Stimulated activated CD8-positive, alpha-beta memory T cell treated with anti-CD3 and anti-CD28 coated beads, Interleukin-2, amount 100 ng/mL, for 1 hour (primary cell): ENCODE measurements around the gene P4HA2.
"Not testable (repeated sequence)": the region's sequence is repeated elsewhere in the genome, so short reads cannot be mapped to it uniquely, and the experiment has no call there.

ENCODE experiments used
- DNase-seq, 2 donors: peaks; one replicate each; pipeline ENCODE4 v3.0.0-alpha.2; 2020; ENCODE audit warnings: low read depth in 2 of 2

P4HA2 gene

DNA sequence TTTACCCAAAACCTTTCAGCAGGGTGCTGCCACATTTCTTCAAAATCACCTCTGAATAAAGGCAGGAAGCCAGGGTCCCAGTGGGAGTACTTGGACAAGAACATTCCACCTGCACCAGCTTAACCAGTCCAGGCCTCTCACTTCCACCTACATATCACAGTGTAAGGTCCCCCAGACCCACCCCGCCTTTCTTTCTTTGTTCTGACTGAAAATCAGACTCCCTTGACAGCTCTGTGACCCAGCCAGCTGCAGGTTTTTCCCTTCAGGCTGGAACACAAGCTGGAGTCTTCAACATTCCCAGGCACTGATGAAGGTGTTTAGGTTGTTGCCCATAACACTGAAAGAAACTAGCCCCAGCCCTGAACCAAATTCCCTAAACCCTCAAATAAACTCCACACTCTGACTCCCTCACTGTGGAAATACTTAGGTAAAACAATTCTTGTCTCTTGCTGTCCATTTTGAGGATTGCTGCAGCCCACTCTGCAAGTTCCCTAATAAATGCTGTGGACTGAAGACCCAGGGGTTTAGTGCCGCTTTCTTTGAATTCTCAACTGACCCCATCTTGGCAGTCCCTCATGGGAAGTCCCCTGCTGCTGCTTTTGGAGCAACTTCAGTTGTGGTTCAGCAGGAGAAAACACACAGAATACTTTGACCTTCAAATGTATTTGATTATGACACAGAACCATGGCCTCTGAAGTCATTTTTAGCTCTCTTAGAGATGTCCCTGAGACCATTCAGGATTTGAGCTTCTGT lies 24.8 kb downstream of the P4HA2 start:
- DNase-seq, result no peak

GRCh38 chr5:132199116-132199680 lies 28.5 kb downstream of the P4HA2 start:
- no peak for DNase-seq

- no peak for DNase-seq
These were observed 29.1 kb downstream of the P4HA2 start for GRCh38 chr5:132198571-132198970.

DNA sequence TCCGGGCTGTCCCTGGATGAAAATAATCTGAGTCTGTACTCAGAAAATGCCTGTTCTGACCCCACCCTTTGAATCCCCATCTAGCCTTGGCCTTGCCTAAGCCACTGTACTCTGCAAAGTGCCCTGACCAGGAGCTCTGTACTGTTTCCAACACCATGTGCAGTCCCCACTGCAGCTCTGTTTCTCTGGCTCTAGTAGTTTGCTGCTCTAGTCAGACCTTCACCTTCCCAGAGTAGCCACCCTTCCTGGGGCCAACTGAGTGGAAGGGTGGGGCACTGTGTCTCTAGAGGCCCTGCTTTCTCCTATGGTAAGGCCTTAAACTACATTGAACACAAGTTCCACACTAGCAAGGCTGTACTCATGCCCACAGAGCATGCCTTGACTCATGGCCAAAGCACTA lies 31.9 kb downstream of the P4HA2 start:
- DNase-seq, result no peak

DNA sequence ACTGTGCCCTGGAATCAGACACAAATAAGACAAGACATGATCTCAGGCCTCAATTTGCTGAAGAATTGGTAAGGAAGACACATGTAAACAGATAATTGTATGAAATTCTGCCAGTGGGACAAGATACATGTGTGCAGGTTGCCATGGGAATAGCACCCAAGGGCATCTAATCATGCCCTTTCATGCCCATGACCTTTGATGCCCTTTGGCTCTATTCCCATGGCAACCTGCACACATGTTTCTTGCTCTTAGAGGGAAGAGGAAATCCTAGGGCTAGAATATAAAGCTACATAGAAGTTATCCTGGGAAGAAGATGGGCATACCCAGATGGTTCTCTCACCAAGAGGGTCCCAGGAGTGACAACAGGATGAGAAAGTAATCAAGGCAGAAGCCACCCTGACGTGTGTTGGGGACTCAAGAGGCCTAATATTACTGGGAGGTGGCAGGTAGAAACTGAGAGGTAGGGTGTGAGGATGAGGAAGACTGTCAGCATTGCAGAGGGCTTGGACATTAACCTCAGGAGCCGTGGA lies 34.4 kb downstream of the P4HA2 start:
- DNase-seq, result no peak

- no peak for DNase-seq
These were observed 37.4 kb downstream of the P4HA2 start for GRCh38 chr5:132190161-132190817.

DNA sequence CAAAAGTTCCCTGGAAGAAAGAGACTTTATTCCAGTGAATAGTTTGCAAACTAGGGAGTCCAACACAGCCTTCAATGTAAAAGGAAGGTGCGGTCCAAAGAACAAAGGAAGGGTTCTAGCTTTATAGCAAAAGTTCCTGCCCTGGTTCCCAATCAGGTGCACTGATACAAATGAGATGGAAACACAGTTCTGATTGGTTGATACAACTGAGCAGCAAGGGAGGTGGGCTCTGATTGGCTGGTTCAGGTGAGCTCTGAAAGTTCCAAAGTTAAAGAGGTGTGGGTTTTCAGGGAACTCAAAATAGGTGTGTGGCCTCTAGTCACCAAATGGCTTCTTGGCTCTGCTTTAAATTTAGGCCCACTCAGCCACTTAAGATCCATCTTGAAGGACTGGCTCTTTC lies 43.1 kb downstream of the P4HA2 start:
- no peak for DNase-seq

GRCh38 chr5:132183723-132184122 lies 43.9 kb downstream of the P4HA2 start:
- no peak for DNase-seq

- no peak for DNase-seq
These were observed 45.2 kb downstream of the P4HA2 start for GRCh38 chr5:132182359-132183040.

- DNase-seq, result no peak
These were observed 46.5 kb downstream of the P4HA2 start for GRCh38 chr5:132181011-132181629.

DNA sequence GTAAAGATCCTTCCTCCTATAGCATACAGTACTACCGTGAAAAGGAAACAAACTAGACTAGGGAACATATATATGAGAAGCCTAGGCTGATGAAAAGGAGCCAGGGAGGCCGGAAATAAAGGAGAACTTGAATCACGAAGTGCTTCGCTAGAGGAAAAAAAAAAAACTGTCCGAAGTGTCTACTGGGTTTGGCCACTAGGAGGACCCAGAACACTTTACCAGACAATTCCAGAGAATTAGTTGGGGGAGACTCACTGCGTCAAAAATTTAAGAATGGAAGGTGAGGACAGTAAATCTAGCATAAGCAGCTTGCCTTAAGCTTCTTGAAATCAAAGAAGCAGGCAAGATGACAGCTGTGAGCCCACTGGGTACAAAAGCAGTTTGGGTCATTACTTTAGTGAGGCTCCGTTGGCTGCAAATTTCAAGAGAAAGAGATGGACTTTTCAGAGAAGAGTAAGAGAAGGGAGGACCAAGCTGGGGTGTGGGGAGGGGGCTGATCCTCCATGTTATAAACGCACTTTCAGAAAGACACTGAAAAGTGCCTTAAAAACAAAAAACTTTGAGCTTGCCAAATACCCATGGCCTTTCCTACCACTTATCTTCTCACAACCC lies 47.4 kb downstream of the P4HA2 start:
- no peak for DNase-seq

DNA sequence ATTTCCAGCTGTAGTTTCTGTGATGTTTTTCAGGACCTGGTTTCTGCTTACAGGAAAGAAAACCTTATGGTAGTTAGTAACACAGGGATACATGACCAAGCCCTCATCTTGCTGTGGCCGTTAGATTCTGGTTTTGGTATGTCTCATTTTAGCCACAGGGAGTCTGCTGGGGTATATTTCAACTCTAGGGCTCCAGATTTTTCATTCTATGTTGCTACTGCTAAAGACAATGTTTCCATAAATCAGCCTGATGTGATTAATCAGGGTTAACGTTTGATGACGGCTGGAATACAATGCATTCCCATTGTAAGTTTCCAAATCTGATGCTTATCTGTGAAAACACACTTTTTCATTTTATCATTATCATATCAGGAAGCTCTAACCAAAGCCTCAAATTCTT lies 48.2 kb downstream of the P4HA2 start:
- DNase-seq, result no peak

DNA sequence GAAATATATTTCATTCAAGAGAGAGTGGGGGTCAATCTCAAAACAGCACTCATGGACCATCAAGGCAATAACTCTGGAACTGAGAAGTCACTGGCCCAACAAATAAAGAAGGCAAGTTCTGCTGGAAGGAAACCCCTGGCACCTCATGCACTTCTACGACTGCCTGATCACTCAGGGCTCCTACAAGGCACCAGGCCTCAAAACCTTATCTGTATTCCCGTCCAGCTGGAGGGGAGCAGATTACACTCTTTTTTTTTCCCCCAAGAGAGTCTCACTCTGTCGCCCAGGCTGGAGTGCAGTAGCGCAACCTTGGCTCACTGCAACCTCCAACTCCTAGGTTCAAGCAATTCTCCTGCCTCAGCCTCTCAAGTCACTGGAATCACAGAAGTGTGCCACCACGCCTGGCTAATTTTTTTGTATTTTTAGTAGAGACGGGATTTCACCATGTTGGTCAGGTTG lies 49.9 kb downstream of the P4HA2 start:
- DNase-seq, result no peak

GRCh38 chr5:132176987-132177386 lies 50.7 kb downstream of the P4HA2 start:
- no peak for DNase-seq

DNA sequence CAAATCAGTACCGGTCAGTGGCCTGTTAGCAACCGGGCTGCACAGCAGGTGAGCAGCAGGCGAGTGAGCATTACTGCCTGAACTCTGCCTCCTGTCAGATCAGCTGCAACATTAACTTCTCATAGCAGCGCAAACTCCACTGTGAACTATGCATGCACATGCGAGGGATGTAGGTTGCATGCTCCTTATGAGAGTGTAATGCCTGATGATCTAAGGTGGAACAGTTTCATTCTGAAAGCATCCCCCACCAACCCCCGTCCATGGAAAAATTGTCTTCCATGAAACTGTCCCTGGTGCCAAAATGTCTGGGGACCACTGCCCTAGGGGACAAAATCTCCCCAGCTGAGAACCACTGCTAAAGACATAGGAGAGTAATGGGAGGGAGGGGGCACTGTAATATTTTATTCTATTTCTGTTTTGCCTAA lies 51.1 kb downstream of the P4HA2 start:
- DNase-seq, result no peak

GRCh38 chr5:132162945-132163344 lies 64.7 kb downstream of the P4HA2 start:
- no peak for DNase-seq

- DNase-seq, result not testable (repeated sequence)
These were observed 65.9 kb downstream of the P4HA2 start for GRCh38 chr5:132161574-132162326.

GRCh38 chr5:132156413-132156812 lies 71.2 kb downstream of the P4HA2 start:
- DNase-seq, result no peak

DNA sequence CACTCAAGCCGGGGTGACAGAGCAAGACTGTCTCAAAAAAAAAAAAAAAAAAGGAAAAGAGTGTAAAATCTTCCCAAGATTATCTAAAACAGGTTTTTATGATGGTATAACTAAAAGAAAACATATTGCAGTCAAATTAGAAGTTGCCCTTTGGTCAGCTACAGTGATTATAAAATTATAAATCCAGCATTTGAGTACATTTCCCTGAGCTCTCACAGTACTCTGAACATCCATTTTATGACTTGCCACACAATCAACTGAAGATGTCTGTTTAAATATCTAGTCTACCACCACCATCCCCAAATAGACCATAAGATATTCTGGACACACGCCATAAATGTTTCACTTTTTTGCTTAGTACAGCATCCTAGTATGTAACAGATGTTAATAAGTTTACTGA lies 77.1 kb downstream of the P4HA2 start:
- no peak for DNase-seq

- DNase-seq, result no peak
These were observed 80.0 kb downstream of the P4HA2 start for GRCh38 chr5:132147663-132148062.

GRCh38 chr5:132145326-132145725 lies 82.3 kb downstream of the P4HA2 start:
- not testable (repeated sequence) for DNase-seq
